Measurements from ENCODE around the gene FUT6.
"Not testable (repeated sequence)": the region's sequence is repeated elsewhere in the genome, so short reads cannot be mapped to it uniquely, and the experiment has no call there.

FUT6 gene

DNA sequence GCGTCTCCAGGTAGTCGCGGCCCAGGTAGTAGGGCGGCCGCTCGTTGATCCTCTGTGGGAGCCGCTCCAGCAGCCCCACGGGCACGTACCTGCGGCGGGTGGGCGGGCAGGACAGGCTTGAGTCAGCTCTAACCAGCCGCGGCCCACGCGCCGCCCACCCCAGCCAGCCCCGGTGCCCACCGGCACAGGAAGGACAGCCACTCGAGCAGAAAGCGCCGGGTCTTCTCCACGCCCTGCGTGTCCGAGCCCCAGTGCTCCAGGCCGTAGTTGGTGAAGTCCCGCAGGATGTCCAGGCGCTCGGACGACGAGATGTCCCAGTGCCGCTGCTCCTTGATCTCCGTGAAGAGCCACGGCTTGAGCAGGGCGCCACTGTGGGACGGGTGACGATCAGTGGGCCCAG is 54.1 kb downstream of the FUT6 start:
- Histone ChIP-seq H3K4me1 (ENCODE audit: insufficient read depth, low read length) (no peaks in the 10 kb centered on the region), H3K9me3 (ENCODE audit: insufficient read depth, low read depth, low read length) (no peaks in the 10 kb centered on the region; the same call in 1 of the 2 replicates), H3K27ac (ENCODE audit: low read length) (no peak overlapping the region), H3K36me3 (ENCODE audit: insufficient read depth, low read depth, low read length) (peaks cover 43% of the 10 kb centered on the region), H3K9ac (ENCODE audit: low read depth, low read length) (no peak overlapping the region), H3K4me3 (ENCODE audit: low read length) (no peak overlapping the region), H3K27me3 (ENCODE audit: insufficient read depth, low read length) (no peaks in the 10 kb centered on the region)

DNA sequence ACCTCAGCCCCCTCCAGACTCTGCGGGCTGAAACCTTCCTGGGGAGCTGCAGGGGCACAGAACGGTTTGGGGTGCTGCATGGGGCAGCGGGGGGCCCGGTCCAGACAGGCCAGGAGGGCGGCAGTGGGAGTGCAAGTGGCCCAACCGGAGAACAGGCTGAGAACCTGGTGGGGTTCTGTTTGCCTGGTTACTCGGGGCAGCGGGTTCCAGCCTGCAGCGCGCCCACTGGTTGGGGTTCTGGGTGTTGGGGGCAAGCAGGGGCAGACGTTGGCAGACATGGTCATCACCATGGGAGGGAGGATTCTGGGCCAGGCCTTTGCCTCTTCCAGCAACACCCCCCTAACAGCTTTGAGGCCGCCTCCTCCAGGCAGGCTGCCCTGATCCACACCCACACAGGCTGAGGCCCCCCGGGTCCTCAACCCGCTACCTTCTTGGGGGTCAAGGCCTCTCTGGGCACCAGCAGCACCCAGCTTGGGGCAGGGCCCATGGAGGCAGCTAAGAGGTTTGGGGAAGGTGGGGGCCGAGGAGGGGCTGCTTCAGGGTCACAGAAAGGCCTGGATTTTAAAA is 54.8 kb downstream of the FUT6 start, which contains the start of gene PRR22:
TSS of gene PRR22 (minus strand) at position 166 of the 567 bp plus-strand sequence. CDS start at position 80, 86 bp downstream.
- Histone ChIP-seq H3K9me3 (ENCODE audit: insufficient read depth, low read depth, low read length) (no peaks in the 10 kb centered on the region; the same call in 1 of the 2 replicates), H3K36me3 (ENCODE audit: insufficient read depth, low read depth, low read length) (peaks cover 38% of the 10 kb centered on the region), H3K9ac (ENCODE audit: low read depth, low read length) (no peak within 1 kb of the TSS), H3K27ac (ENCODE audit: low read length) (no peak within 1 kb of the TSS), H3K4me3 (ENCODE audit: low read length) (no peak within 1 kb of the TSS), H3K4me1 (ENCODE audit: insufficient read depth, low read length) (no peaks in the 10 kb centered on the region), H3K27me3 (ENCODE audit: insufficient read depth, low read length) (no peaks in the 10 kb centered on the region)

GRCh38 chr19:5782945-5783919 is 56.3 kb downstream of the FUT6 start:
- no peak overlapping the region for H3K4me3 ChIP-seq (ENCODE audit: low read length)
- H3K4me1 ChIP-seq (ENCODE audit: insufficient read depth, low read length): no peaks in the 10 kb centered on the region
- no peak overlapping the region for H3K9ac ChIP-seq (ENCODE audit: low read depth, low read length)
- no peaks in the 10 kb centered on the region; the same call in 1 of the 2 replicates for H3K9me3 ChIP-seq (ENCODE audit: insufficient read depth, low read depth, low read length)
- peaks cover 26% of the 10 kb centered on the region for H3K36me3 ChIP-seq (ENCODE audit: insufficient read depth, low read depth, low read length)
- no peak overlapping the region for H3K27ac ChIP-seq (ENCODE audit: low read length)
- H3K27me3 ChIP-seq (ENCODE audit: insufficient read depth, low read length): no peaks in the 10 kb centered on the region

DNA sequence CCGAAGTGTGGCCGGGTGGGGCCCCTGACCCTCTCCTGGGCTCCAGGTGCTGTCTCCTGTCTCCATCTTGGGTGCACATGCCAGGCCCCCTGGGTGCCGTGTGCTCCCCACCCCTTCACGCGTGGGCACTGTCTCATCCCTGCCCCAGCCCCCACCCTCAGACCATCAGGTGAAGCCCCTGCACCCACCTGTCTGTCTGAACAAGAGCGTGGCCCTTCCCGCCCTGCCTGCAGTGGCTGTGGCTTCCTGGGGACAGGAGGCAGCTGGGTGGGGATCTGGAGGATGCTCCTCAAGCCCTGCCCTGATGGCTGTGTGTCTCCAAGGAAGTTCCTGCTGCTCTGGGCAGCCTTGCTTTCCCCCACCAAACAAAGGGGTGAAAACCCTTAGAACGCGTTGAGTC is 57.2 kb downstream of the FUT6 start:
- Histone ChIP-seq H3K27me3 (ENCODE audit: insufficient read depth, low read length) (no peaks in the 10 kb centered on the region), H3K27ac (ENCODE audit: low read length) (no peak overlapping the region), H3K9me3 (ENCODE audit: insufficient read depth, low read depth, low read length) (no peaks in the 10 kb centered on the region; the same call in 1 of the 2 replicates), H3K9ac (ENCODE audit: low read depth, low read length) (no peak overlapping the region), H3K4me3 (ENCODE audit: low read length) (no peak overlapping the region), H3K36me3 (ENCODE audit: insufficient read depth, low read depth, low read length) (peaks cover 17% of the 10 kb centered on the region), H3K4me1 (ENCODE audit: insufficient read depth, low read length) (no peaks in the 10 kb centered on the region)

GRCh38 chr19:5780916-5781315 is 58.6 kb downstream of the FUT6 start:
- not testable (repeated sequence) for H3K4me1 ChIP-seq (ENCODE audit: insufficient read depth, low read length); H3K9ac ChIP-seq (ENCODE audit: low read depth, low read length); H3K4me3 ChIP-seq (ENCODE audit: low read length)

More at GRCh38 chr19:5780916-5781315, 58.6 kb downstream of the FUT6 start:
- H3K36me3 ChIP-seq (ENCODE audit: insufficient read depth, low read depth, low read length); H3K27ac ChIP-seq (ENCODE audit: low read length); H3K9me3 ChIP-seq (ENCODE audit: insufficient read depth, low read depth, low read length); H3K27me3 ChIP-seq (ENCODE audit: insufficient read depth, low read length): not testable (repeated sequence)

Data from iPS-20b (cell line).